Right cardiac atrium (tissue), 5 donors: ENCODE data around the gene FOLR2. TPM values are rescaled to one million over a fixed set of nuclear protein-coding genes. Genes with fewer than 3 reads are reported as not detected.
"Not testable (repeated sequence)": the region's sequence is repeated elsewhere in the genome, so short reads cannot be mapped to it uniquely, and the experiment has no call there.

Experiments used
- ATAC-seq, 2 donors: fragments of 200-7000 bp; cut with Tn5 transposase; one replicate each; pipeline versions ENCODE4 v1.8.0 to v1.9.1; 2020; ENCODE audit warnings: moderate library complexity in 2 of 2, mild to moderate bottlenecking in 1 of 2
- DNase-seq, 3 donors: peaks; one replicate each; pipeline ENCODE4 v3.0.0-alpha.2; 2020
- H3K27ac ChIP-seq: one replicate; pipeline ENCODE4 v1.5.1; 2013; ENCODE audit warnings: mild to moderate bottlenecking, low read length, control low read depth, moderate library complexity
- H3K27me3 ChIP-seq: one replicate; pipeline ENCODE4 v1.6.1; 2013; ENCODE audit not compliant: control insufficient read depth, insufficient read depth
- H3K4me1 ChIP-seq: one replicate; pipeline ENCODE4 v1.6.1; 2013; ENCODE audit warnings: low read length; ENCODE audit not compliant: control insufficient read depth, insufficient read depth
- H3K4me3 ChIP-seq: one replicate; pipeline ENCODE4 v1.5.1; 2013; ENCODE audit warnings: low read length, control low read depth
- H3K9me3 ChIP-seq: one replicate; pipeline ENCODE4 v1.6.1; 2013; ENCODE audit warnings: low read length; ENCODE audit not compliant: control insufficient read depth
- WGBS: extraction: QIAGEN DNeasy Blood & Tissue Kit; methylation state at CpG from one replicate; pipeline ENCODE4 v1.1.7; 2013; 5-methylcytosine and 5-hydroxymethylcytosine counted together
- intact Hi-C, 4 donors: fragments of 100-400 bp; cut with DNase I; formaldehyde crosslinking; loops; one replicate each; pipeline versions ENCODE4 v1.11.0 to v1.14.0; 2022 to 2023
- polyA plus RNA-seq: library from polyadenylated mRNA; stranded (reverse); fragments of 200-250 nt; gene quantifications from one replicate; pipeline ENCODE4 v1.2.3, GENCODE V29; 2013
- total RNA-seq, 4 donors: library from RNA; stranded (reverse); fragmentation: NEBNext Ultra II Directional; extraction: Animal tissue kit (Norgen Biotek cat#: 25700); gene quantifications; one replicate each; pipeline ENCODE4 v1.2.1, GENCODE V29; 2021
- donor health status: healthy with polysubstance abuse.
- donor health status: DM: no; HTN: yes; CAD: no.
- donor health status: DM: no; HTN: no; CAD: no.
- donor health status: DM: no; HTN: yes; CAD: no; lungs with severe emphysema.
- donor health status: DM: yes; HTN: yes; CAD: no.

The FOLR2 gene
- total and polyA plus RNA-seq, 5 donors, result 11.9 to 41.2 (median 37.1) TPM

DNA sequence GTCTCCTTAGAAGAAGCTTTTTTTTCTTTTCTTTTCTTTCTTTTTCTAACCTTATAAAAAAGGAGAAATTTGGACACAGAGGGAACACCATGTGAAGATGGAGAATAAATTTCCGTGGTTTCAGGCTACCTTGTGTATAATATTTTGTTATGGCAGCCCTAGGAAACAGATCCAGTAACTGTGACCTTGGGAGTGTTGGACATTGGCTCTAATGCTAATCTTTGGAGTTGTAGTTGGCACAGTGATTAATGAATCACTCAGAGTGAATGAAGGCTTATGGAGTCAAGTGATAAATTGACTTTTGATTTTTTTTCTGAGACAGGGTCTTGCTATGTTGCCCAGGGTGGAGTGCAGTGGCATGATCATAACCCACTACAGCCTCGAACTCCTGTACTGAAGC lies 42.9 kb downstream of the FOLR2 start:
- DNase-seq, result no peak
- intact Hi-C loops, result no loop called here
- Histone ChIP-seq H3K4me1 (no peaks in the 10 kb centered on the region), H3K9me3 (no peaks in the 10 kb centered on the region), H3K27ac (no peak overlapping the region), H3K27me3 (no peaks in the 10 kb centered on the region), H3K4me3 (no peak overlapping the region)
- WGBS, result 77% methylated on average over 2 of the region's 2 CpGs
- ATAC-seq, result no peak

DNA sequence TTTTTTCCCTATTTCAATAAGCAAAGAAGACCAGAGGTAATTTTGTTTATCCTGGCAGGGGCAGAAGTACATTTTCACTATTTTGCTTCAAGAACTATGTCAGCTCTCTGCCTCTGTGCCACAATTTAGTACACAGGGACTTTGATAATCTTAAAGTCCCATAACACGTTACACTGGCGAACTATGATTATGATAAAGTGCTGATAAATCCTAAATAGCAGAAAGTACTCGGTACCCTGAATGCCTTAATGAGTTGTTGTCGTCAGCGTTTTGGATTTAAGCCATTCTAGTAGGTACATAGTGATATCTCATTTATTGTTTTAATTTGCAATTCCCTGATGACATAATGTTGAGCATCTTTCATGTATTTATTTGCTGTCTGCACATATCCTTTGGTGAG lies 44.0 kb downstream of the FOLR2 start:
- 36% methylated on average over 5 of the region's 5 CpGs for WGBS
- no peak for DNase-seq
- intact Hi-C loops, result no loop called here

DNA sequence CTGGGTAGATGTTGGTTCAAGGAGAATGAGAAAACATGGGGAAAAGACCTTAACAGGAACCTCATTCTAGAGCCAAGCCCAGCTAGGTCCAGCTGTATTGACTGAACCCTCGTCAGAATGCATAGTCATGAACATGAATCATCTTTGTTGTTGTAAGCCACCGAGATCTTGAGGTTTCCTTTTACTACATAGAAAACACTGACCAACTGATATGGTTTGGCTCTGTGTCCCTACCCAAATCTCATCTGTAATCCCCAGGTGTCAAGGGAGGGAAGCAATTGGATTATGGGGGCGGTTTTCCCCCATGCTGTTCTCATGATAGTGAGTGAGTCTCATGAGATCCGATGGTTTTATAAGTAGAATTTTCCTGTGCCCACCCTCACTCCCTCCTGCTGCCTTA lies 46.8 kb downstream of the FOLR2 start:
- H3K4me1 ChIP-seq, result no peaks in the 10 kb centered on the region
- no peaks in the 10 kb centered on the region for H3K9me3 ChIP-seq
- 60% methylated on average over 4 of the region's 4 CpGs for WGBS
- no peak for DNase-seq
- no peaks in the 10 kb centered on the region for H3K27me3 ChIP-seq
- H3K4me3 ChIP-seq, result no peak overlapping the region
- H3K27ac ChIP-seq, result no peak overlapping the region
- ATAC-seq, result no peak
- intact Hi-C loops, result no loop called here

More for the DNA sequence above, 44.0 kb downstream of the FOLR2 start:
- Histone ChIP-seq H3K4me3 (no peak overlapping the region), H3K9me3 (no peaks in the 10 kb centered on the region), H3K27me3 (no peaks in the 10 kb centered on the region), H3K4me1 (no peaks in the 10 kb centered on the region), H3K27ac (no peak overlapping the region)
- no peak for ATAC-seq

DNA sequence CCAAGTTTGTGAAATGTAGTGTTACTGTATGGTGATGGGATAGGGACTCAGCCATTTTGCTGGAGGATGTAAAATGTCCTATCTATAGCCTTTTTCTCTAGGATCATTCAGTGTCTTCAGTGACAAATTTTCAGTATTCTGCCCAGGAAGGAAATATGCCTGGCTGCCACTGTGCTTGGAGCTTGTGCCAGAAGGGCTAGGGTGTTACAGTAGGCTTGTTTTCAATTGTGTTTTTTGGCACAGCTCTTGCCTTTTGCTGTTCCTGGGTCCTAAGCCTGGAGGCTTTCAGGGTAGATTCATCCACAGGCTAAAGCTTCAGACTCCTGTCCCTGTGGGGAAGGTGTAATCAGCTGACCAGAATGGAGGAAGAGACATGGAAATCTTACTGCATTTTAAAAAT lies 49.4 kb downstream of the FOLR2 start:
- intact Hi-C loops, result no loop called here
- DNase-seq (no peak), ATAC-seq (no peak)
- no peak overlapping the region for H3K4me3 ChIP-seq
- no peaks in the 10 kb centered on the region for H3K9me3 ChIP-seq
- no peaks in the 10 kb centered on the region for H3K4me1 ChIP-seq
- H3K27me3 ChIP-seq, result peaks cover 3% of the 10 kb centered on the region
- H3K27ac ChIP-seq, result no peak overlapping the region

DNA sequence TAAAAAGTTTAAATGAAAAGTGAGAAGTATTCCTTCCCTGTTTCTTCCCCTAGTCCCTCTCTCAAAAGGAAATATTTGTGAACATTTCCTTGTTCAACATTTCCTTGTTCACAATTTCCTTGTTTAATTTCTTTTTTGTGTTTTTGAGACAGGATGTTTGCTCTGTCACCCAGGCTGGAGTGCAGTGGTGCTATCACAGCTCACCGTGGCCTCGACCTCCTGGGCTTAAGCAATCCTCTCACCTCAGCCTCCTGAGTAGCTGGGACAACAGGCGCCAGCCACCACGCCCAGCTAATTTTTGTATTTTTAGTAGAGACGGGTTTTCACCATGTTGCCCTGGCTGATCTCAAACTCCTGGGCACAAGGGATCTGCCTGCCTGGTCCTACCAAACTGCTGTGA lies 50.4 kb downstream of the FOLR2 start:
- H3K4me1 ChIP-seq, intact Hi-C loops, ATAC-seq, H3K9me3 ChIP-seq, DNase-seq, H3K27ac ChIP-seq, H3K27me3 ChIP-seq, H3K4me3 ChIP-seq: not testable (repeated sequence)
- 69% methylated on average over 5 of the region's 5 CpGs for WGBS

DNA sequence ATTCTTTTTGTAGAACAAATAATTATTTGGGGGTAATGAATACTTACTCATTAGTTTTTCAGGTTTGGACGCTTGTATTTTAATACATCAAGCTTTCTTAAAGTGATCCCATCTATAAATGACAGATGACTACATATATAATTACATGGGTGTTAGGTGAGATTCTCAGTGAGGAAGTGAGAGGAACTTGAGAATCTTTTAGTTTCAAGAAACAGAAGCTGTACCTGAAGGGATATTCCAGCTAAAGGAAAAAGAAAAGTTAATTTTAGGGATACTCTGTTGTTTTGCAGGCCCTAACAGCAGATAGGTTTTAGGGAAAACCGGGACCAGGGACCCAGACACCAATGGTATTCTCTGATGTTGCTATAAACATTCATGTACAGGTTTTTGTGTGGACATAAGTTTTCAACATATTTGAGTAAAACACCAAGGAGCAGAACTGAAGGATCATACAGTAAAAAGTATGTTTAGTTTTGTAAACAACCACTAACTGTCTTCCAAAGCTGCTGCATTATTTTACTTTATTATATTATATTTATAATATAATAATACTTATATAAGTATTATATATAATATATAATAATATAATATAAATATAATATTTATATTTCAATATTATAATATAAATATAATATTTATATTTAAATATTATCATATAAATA lies 51.5 kb downstream of the FOLR2 start:
- H3K4me3 ChIP-seq, result no peak overlapping the region
- DNase-seq (no peak), ATAC-seq (no peak)
- no peaks in the 10 kb centered on the region for H3K9me3 ChIP-seq
- WGBS, result 73% methylated on average over 2 of the region's 2 CpGs
- H3K4me1 ChIP-seq, result no peaks in the 10 kb centered on the region
- no peak overlapping the region for H3K27ac ChIP-seq
- H3K27me3 ChIP-seq, result peaks cover 3% of the 10 kb centered on the region
- intact Hi-C loops, result no loop called here

Other genes starting within 250 kb of the FOLR2 start
- 1 to 10 TPM; 2.7 to 5.3 (median 4.1) TPM for gene IL18BP, start 217.9 kb upstream of the FOLR2 start, total RNA-seq
- 3.3 TPM for gene IL18BP, start 217.9 kb upstream of the FOLR2 start, polyA plus RNA-seq
- 100 to 1,000 TPM in 3 of 4 donors, 10 to 100 TPM in 1; 75.8 to 125 (median 102) TPM for gene NUMA1, start 136.3 kb upstream of the FOLR2 start, total RNA-seq
- 104 TPM for gene NUMA1, start 136.3 kb upstream of the FOLR2 start, polyA plus RNA-seq
- gene LRRC51, start 135.9 kb upstream of the FOLR2 start, total RNA-seq, result 1 to 10 TPM; 3.8 to 5.5 (median 4.9) TPM
- 3.8 TPM for gene LRRC51, start 135.9 kb upstream of the FOLR2 start, polyA plus RNA-seq
- 10 to 100 TPM; 70.7 to 88.5 (median 80.7) TPM for gene LAMTOR1, start 113.5 kb upstream of the FOLR2 start, total RNA-seq
- 124 TPM for gene LAMTOR1, start 113.5 kb upstream of the FOLR2 start, polyA plus RNA-seq
- gene TOMT, start 110.9 kb upstream of the FOLR2 start, total RNA-seq, result not detected
- gene TOMT, start 110.9 kb upstream of the FOLR2 start, polyA plus RNA-seq, result not detected
- gene ANAPC15, start 104.1 kb upstream of the FOLR2 start, total RNA-seq, result 10 to 100 TPM; 36.3 to 50.1 (median 40.0) TPM
- gene ANAPC15, start 104.1 kb upstream of the FOLR2 start, polyA plus RNA-seq, result 77.7 TPM
- gene FOLR3, start 81.1 kb upstream of the FOLR2 start, total RNA-seq, result 1 to 10 TPM in 2 of 4 donors, under 1 TPM in 1, not detected in 1; 0.49 to 1.2 (median 1.1) TPM
- gene FOLR3, start 81.1 kb upstream of the FOLR2 start, polyA plus RNA-seq, result not detected
- under 1 TPM in 2 of 4 donors, not detected in 2; 0.26 to 0.32 TPM for gene FOLR1, start 24.7 kb upstream of the FOLR2 start, total RNA-seq
- 0.18 TPM for gene FOLR1, start 24.7 kb upstream of the FOLR2 start, polyA plus RNA-seq
- gene INPPL1, start 8.0 kb downstream of the FOLR2 start, total RNA-seq, result 100 to 1,000 TPM; 107 to 149 (median 125) TPM
- 79.2 TPM for gene INPPL1, start 8.0 kb downstream of the FOLR2 start, polyA plus RNA-seq
- not detected for gene PHOX2A, start 27.4 kb downstream of the FOLR2 start, total RNA-seq
- 0.18 TPM for gene PHOX2A, start 27.4 kb downstream of the FOLR2 start, polyA plus RNA-seq
- gene CLPB, start 217.7 kb downstream of the FOLR2 start, total RNA-seq, result 10 to 100 TPM; 13.5 to 17.7 (median 17.4) TPM
- 11.0 TPM for gene CLPB, start 217.7 kb downstream of the FOLR2 start, polyA plus RNA-seq